Lung (tissue), 12 donors: Measurements from ENCODE around the gene COL15A1. TPM values are rescaled to one million over a fixed set of nuclear protein-coding genes. Genes with fewer than 3 reads are reported as not detected.

Experiments used
- ATAC-seq: fragments of 200-7000 bp; cut with Tn5 transposase; one replicate; pipeline ENCODE4 v1.9.1; 2020; ENCODE audit warnings: moderate number of reproducible peaks; ENCODE audit not compliant: insufficient read depth, low FRiP score
- DNase-seq, 3 donors: peaks; one replicate each; pipeline ENCODE4 v3.0.0-alpha.2; 2013 to 2017
- H3K27ac ChIP-seq, 2 donors: one replicate each; pipeline ENCODE4 v1.5.1; 2013; ENCODE audit warnings: mild to moderate bottlenecking in 2 of 2, moderate library complexity in 2 of 2, control low read depth in 1 of 2, inconsistent platforms in 1 of 2, low read depth in 1 of 2, low read length in 1 of 2
- H3K27me3 ChIP-seq, 3 donors: one replicate each; pipeline ENCODE4 v1.5.1; 2013; ENCODE audit warnings: low read length in 2 of 3; ENCODE audit not compliant: control insufficient read depth in 3 of 3, insufficient read depth in 3 of 3
- H3K36me3 ChIP-seq, 4 donors: one replicate each; pipeline ENCODE4 v1.5.1; 2013; ENCODE audit warnings: low read length in 4 of 4, mild to moderate bottlenecking in 1 of 4, moderate library complexity in 1 of 4; ENCODE audit not compliant: control insufficient read depth in 4 of 4, insufficient read depth in 4 of 4
- H3K4me1 ChIP-seq, 5 donors: one replicate each; pipeline ENCODE4 v1.5.1; 2013; ENCODE audit warnings: low read length in 5 of 5, mild to moderate bottlenecking in 2 of 5, moderate library complexity in 1 of 5; ENCODE audit not compliant: control insufficient read depth in 5 of 5, insufficient read depth in 5 of 5
- H3K4me3 ChIP-seq: one replicate; pipeline ENCODE4 v1.5.1; 2013; ENCODE audit warnings: mild to moderate bottlenecking, control low read depth, moderate library complexity
- H3K9ac ChIP-seq, 2 donors: one replicate each; pipeline ENCODE4 v1.5.1; 2013; ENCODE audit warnings: low read length in 2 of 2, control low read depth in 1 of 2; ENCODE audit not compliant: insufficient read depth in 1 of 2
- H3K9me3 ChIP-seq, 4 donors: one replicate each; pipeline ENCODE4 v1.5.1; 2013; ENCODE audit warnings: low read length in 3 of 4, mild to moderate bottlenecking in 1 of 4, moderate library complexity in 1 of 4; ENCODE audit not compliant: control insufficient read depth in 4 of 4, insufficient read depth in 3 of 4
- WGBS, 2 donors: extraction: QIAGEN DNeasy Blood & Tissue Kit; methylation state at CpG; one replicate each; pipeline ENCODE4 v1.1.7; 2013; 5-methylcytosine and 5-hydroxymethylcytosine counted together
- polyA plus RNA-seq, 2 donors: library from polyadenylated mRNA; stranded (reverse); fragments of 200-250 nt; gene quantifications; one replicate each; pipeline ENCODE4 v1.2.1, GENCODE V29; 2013
- total RNA-seq, 2 donors: library from RNA; depleted of rRNA in 1 of 2; stranded (reverse); fragments of >200 nt in 1 of 2; gene quantifications; one replicate each; pipeline ENCODE4 v1.2.1, GENCODE V29; 2014 to 2021
- TF ChIP-seq, protein P1 (sequence below): IDR thresholded peaks from 2 replicates; pipeline ENCODE4 v1.5.1; 2012; ENCODE audit warnings: mild to moderate bottlenecking; ENCODE audit errors: control extremely low read depth, extremely low read depth
- donor health status: control.
- donor health status: control.
- donor health status: Bipolar disorder and iron deficiency.
- donor health status: healthy.
- donor health status: DM: yes; HTN: yes; CAD: no.

Gene COL15A1
- total and polyA plus RNA-seq, 4 donors, result 2.9 to 40.5 (median 8.5) TPM

DNA sequence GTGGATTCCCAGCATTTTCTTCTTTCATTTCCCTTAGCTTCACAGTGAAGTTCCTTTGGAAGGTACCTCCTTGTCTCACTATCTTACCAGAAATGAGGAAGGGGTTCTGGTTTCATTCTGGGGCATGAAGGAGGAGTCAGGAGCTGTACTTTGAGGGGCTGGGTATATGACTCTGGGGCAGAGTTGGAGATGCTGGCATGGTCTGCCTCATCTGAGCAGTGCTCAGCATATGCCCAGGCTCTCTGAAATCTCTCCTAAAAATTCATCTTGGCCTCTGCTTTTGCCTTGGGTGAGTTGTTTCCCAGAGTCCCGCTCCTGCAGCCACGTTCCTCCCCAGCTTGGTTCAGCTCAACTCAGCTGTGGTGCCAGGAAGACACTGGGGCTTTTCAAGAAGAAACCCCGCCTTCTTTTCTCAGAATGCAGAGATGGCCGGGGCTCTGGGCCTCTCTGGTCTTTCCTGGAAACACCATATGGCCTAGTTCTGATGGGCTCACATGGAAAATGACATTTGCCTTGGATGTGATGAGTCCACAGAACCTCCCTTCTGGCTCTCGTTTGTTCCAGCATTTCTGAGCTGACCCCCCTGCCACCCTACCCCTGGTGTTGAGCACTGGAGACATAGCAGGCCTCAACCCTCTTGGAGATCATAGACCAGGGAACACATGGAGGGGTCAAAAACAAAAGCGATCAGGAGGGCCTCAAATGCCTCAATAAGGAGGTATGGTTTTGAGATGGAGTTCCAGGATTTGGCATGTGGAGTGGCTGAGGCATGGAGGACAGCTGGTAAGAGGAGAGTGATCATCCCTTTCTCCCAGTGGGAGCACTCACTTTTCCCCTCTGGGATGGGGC, 149.2 kb downstream of the COL15A1 start:
- DNase-seq, result no peak
- ATAC-seq, result no peak
- Histone ChIP-seq H3K4me1 (no peaks in the 10 kb centered on the region), H3K4me3 (no peak overlapping the region), H3K9me3 (peaks cover 0 to 4% (median under 1%) of the 10 kb centered on the region in 4 donors), H3K27me3 (no peaks in the 10 kb centered on the region), H3K9ac (no peak overlapping the region), H3K27ac (no peak overlapping the region), H3K36me3 (no peaks in the 10 kb centered on the region)
- TF ChIP-seq, protein P1, sequence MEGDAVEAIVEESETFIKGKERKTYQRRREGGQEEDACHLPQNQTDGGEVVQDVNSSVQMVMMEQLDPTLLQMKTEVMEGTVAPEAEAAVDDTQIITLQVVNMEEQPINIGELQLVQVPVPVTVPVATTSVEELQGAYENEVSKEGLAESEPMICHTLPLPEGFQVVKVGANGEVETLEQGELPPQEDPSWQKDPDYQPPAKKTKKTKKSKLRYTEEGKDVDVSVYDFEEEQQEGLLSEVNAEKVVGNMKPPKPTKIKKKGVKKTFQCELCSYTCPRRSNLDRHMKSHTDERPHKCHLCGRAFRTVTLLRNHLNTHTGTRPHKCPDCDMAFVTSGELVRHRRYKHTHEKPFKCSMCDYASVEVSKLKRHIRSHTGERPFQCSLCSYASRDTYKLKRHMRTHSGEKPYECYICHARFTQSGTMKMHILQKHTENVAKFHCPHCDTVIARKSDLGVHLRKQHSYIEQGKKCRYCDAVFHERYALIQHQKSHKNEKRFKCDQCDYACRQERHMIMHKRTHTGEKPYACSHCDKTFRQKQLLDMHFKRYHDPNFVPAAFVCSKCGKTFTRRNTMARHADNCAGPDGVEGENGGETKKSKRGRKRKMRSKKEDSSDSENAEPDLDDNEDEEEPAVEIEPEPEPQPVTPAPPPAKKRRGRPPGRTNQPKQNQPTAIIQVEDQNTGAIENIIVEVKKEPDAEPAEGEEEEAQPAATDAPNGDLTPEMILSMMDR, result no peak
- WGBS, 2 donors, result 73 to 82% methylated on average over 6 of the region's 6 CpGs

- no peaks in the 10 kb centered on the region for H3K36me3 ChIP-seq
- no peak overlapping the region for H3K27ac ChIP-seq
- H3K9me3 ChIP-seq, result peaks cover 0 to 4% (median under 1%) of the 10 kb centered on the region in 4 donors
- H3K9ac ChIP-seq, result no peak overlapping the region
- WGBS, 2 donors, result 85 to 96% methylated on average over 3 of the region's 3 CpGs
- H3K27me3 ChIP-seq, result no peaks in the 10 kb centered on the region
- H3K4me3 ChIP-seq, result no peak overlapping the region
- TF ChIP-seq, protein P1, result no peak
- no peak for ATAC-seq
- no peak for DNase-seq
- H3K4me1 ChIP-seq, result no peaks in the 10 kb centered on the region
Observed at GRCh38 chr9:99093492-99093791, 149.7 kb downstream of the COL15A1 start.

DNA sequence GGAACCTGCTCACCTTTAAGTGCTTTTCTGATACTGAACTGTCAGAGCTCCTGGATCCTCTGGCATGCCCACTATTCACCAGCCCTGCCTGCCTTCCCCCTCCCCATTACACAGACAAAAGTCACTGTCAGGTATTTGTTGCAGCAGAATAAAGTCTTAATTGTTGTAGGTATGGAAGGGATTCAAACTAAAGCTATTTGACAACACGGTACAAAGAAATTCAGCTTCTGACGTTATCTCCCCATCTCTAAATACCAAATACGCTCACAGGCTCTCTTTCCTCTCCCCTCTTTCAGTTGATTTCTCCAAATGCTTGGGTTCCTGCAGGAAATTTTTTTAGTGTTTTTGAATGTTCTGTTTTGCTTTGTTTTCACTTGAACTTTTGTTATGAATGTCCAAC, 151.9 kb downstream of the COL15A1 start:
- no peak for ATAC-seq
- Histone ChIP-seq H3K9me3 (no peaks in the 10 kb centered on the region), H3K27me3 (no peaks in the 10 kb centered on the region), H3K27ac (no peak overlapping the region), H3K9ac (no peak overlapping the region), H3K36me3 (no peaks in the 10 kb centered on the region), H3K4me1 (no peaks in the 10 kb centered on the region), H3K4me3 (no peak overlapping the region)
- WGBS, 2 donors, result 70 to 80% methylated on average over 3 of the region's 3 CpGs
- TF ChIP-seq, protein P1, result no peak
- no peak for DNase-seq
